AG10803 (cell line): ENCODE measurements around the gene PSD2.

ENCODE experiments used
- DNase-seq: peaks from one replicate; pipeline ENCODE4 v3.0.0; 2010; ENCODE audit warnings: low read depth
- H3K4me3 ChIP-seq: 2 replicates; pipeline ENCODE4 v1.5.1; 2011; ENCODE audit warnings: mild to moderate bottlenecking, low read length, control low read depth
- CTCF ChIP-seq: conservative IDR thresholded peaks from 2 replicates; pipeline ENCODE4 v1.5.1; 2011; ENCODE audit warnings: mild to moderate bottlenecking, low read length, control low read depth, inconsistent platforms

PSD2 gene

GRCh38 chr5:139845846-139846681 is 50.5 kb downstream of the PSD2 start:
- no peak for TF ChIP-seq CTCF
- DNase-seq, result no peak
- H3K4me3 ChIP-seq, result no peak overlapping the region

GRCh38 chr5:139847091-139847490 is 51.5 kb downstream of the PSD2 start:
- TF ChIP-seq CTCF, result no peak
- DNase-seq, result no peak
- no peak overlapping the region for H3K4me3 ChIP-seq

- DNase-seq, result peak; percentile 13
- peak overlapping the region; percentile 41 for H3K4me3 ChIP-seq
- TF ChIP-seq CTCF, result no peak
These were observed 52.3 kb downstream of the PSD2 start for GRCh38 chr5:139847790-139848507.

GRCh38 chr5:139848508-139849100 is 53.0 kb downstream of the PSD2 start:
- TF ChIP-seq CTCF, result no peak
- H3K4me3 ChIP-seq, result peak overlapping the region; percentile 41
- DNase-seq, result no peak

- TF ChIP-seq CTCF, result no peak
- no peak overlapping the region for H3K4me3 ChIP-seq
- no peak for DNase-seq
These were observed 53.9 kb downstream of the PSD2 start for GRCh38 chr5:139849501-139849900.

GRCh38 chr5:139849942-139850341 is 54.3 kb downstream of the PSD2 start:
- H3K4me3 ChIP-seq, result no peak overlapping the region
- no peak for TF ChIP-seq CTCF

More at GRCh38 chr5:139849942-139850341, 54.3 kb downstream of the PSD2 start:
- peak; percentile 0 for DNase-seq
